HUES48 (cell line): ENCODE measurements around the gene C4BPB.

Experiments
- H3K27ac ChIP-seq: one replicate; pipeline ENCODE4 v1.7.0; 2013; ENCODE audit warnings: low read depth, low read length, inconsistent platforms
- H3K27me3 ChIP-seq: 2 replicates; pipeline ENCODE4 v1.6.1; 2013; ENCODE audit warnings: mild to moderate bottlenecking, low read length; ENCODE audit not compliant: control insufficient read depth, insufficient read depth
- H3K36me3 ChIP-seq: 2 replicates; pipeline ENCODE4 v1.6.1; 2013; ENCODE audit warnings: low read length; ENCODE audit not compliant: control insufficient read depth, insufficient read depth
- H3K4me1 ChIP-seq: 2 replicates; pipeline ENCODE4 v1.6.1; 2013; ENCODE audit warnings: mild to moderate bottlenecking, low read length; ENCODE audit not compliant: control insufficient read depth, insufficient read depth
- H3K4me3 ChIP-seq: 2 replicates; pipeline ENCODE4 v1.5.1; 2013; ENCODE audit warnings: mild to moderate bottlenecking, low read depth, low read length
- H3K9ac ChIP-seq: 2 replicates; pipeline ENCODE4 v1.6.1; 2013; ENCODE audit warnings: mild to moderate bottlenecking, low read depth, low read length, moderate library complexity
- H3K9me3 ChIP-seq: 2 replicates; pipeline ENCODE4 v1.6.1; 2013; ENCODE audit warnings: low read length; ENCODE audit not compliant: control insufficient read depth, insufficient read depth

Gene C4BPB

DNA sequence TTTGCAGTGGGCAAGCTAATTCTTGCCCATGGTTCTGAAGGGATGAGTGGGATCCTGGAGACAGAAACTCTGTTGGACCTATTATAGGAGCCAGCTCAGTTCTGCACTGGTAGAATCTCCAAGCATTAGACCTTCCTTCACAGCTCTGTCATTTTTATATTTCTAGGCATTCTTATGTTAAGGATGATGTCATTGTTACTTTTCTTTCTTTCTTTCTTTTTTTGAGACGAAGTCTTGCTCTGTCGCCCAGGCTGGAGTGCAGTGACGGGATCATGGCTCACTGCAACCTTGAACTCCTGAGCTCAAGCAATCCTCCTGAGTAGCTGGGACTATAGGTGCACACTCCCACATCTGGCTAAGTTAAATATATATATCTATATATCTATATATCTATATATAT, 28.1 kb upstream of the C4BPB start:
- Histone ChIP-seq H3K36me3 (peaks cover 42% of the 10 kb centered on the region), H3K9ac (no peak overlapping the region), H3K4me3 (no peak overlapping the region), H3K27ac (no peak overlapping the region), H3K27me3 (no peaks in the 10 kb centered on the region), H3K4me1 (no peaks in the 10 kb centered on the region), H3K9me3 (no peaks in the 10 kb centered on the region)

DNA sequence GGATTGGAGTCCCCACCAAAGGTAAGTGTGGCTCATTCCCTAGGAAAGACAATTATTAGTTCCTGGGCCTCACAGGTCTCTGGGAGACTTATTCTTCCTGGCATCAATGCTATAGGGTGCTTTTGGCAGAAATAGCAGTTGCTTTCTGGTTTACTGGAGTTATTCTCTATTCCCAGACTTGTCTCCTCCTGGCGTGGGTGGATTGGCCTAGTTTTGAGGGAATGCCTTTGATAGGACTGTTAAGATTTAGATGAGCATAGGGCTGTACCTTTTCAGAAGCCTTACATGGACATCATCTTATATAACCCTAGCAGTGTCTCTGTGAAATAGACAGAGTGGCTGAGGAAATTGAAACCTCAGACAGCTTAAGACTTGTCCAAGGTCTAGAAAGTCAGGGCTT, 26.6 kb upstream of the C4BPB start:
- H3K4me1 ChIP-seq, result no peaks in the 10 kb centered on the region
- no peaks in the 10 kb centered on the region for H3K9me3 ChIP-seq
- H3K4me3 ChIP-seq, result no peak overlapping the region
- no peak overlapping the region for H3K27ac ChIP-seq
- H3K27me3 ChIP-seq, result no peaks in the 10 kb centered on the region
- peaks cover 53% of the 10 kb centered on the region for H3K36me3 ChIP-seq
- H3K9ac ChIP-seq, result no peak overlapping the region

DNA sequence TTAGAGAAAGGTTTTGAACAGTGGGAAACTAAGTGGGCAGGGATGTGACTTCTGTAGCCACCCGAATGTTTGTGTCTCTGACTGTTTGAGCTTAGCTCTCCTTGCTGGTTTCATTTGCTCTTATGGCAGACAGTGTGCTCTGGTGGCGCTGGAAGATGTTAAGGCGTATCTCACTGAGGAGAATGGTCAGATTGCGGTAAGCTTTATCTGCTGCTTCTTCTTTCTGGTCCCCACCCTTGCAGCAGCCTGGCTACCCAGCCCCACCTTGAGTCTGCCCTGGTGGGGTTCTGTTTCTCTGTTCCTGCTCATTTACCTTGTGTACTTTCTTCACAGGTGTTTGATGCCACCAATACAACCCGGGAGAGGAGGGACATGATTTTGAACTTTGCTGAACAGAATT, 25.6 kb upstream of the C4BPB start:
- Histone ChIP-seq H3K9me3 (no peaks in the 10 kb centered on the region), H3K4me3 (no peak overlapping the region), H3K4me1 (no peaks in the 10 kb centered on the region), H3K9ac (no peak overlapping the region), H3K27me3 (no peaks in the 10 kb centered on the region), H3K27ac (no peak overlapping the region), H3K36me3 (peaks cover 63% of the 10 kb centered on the region)

DNA sequence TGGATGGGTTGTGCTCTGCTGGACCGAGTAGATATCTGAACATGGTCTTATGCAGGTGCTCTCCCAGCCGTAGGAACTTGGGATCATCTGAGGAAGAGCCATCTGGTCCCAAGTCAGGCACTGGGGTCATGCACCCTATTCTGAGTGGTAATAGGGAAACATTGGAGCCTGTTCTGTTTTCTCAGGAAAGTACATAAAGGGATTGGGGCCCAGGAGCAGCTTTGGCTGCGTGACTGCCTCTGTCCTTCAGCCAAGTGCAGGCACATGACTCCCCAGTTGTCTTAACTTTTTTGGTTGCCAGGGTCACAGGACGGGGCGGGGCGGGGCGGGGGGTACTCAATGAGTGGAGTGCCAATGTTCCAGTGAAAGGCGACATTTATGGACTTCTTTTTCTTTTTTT, 24.1 kb upstream of the C4BPB start:
- Histone ChIP-seq H3K9ac (no peak overlapping the region), H3K27me3 (no peaks in the 10 kb centered on the region), H3K9me3 (no peaks in the 10 kb centered on the region), H3K36me3 (peaks cover 75% of the 10 kb centered on the region), H3K4me3 (no peak overlapping the region), H3K27ac (no peak overlapping the region), H3K4me1 (no peaks in the 10 kb centered on the region)

DNA sequence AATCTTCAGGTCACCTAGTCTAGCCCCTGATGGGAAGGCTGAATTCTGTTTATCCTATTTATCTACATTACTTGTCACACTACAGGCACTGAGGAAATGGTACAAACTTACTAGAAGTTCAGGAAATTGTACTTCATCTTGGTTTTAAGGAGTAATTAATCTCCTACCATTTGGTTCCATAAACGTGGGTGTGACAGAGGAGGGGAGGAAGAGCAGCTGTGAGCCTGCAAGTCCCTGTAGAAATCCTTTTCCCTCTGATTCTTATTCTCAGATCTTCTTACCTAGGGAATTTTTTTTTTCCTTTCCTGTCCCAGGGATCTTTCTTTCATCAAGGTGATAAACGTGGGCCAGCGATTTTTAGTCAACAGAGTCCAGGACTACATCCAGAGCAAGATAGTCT, 21.5 kb upstream of the C4BPB start:
- no peak overlapping the region for H3K4me3 ChIP-seq
- no peak overlapping the region for H3K27ac ChIP-seq
- H3K4me1 ChIP-seq, result no peaks in the 10 kb centered on the region
- H3K9ac ChIP-seq, result no peak overlapping the region
- no peaks in the 10 kb centered on the region for H3K27me3 ChIP-seq
- peaks cover 89% of the 10 kb centered on the region for H3K36me3 ChIP-seq
- H3K9me3 ChIP-seq, result no peaks in the 10 kb centered on the region

DNA sequence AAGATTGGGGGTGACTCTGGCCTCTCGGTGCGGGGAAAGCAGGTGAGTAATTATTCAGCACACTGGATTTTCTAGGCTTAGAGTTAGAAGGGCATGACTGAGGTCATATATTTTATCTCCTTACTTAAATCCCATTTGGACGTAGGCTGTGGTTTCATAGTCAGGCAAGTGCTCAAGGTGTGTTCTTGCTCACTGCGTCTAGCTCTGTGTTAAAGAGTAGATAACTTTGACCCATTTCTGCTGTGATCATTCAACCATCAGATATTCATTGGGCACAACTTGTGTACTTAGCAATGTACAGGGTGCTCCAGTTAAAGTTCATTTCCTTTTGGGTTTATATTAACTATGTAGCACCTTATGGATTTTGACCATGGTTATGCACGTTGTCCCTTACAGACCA, 21.0 kb upstream of the C4BPB start:
- Histone ChIP-seq H3K4me3 (no peak overlapping the region), H3K9ac (no peak overlapping the region), H3K9me3 (no peaks in the 10 kb centered on the region), H3K36me3 (peaks cover 89% of the 10 kb centered on the region), H3K27me3 (no peaks in the 10 kb centered on the region), H3K4me1 (no peaks in the 10 kb centered on the region), H3K27ac (no peak overlapping the region)

DNA sequence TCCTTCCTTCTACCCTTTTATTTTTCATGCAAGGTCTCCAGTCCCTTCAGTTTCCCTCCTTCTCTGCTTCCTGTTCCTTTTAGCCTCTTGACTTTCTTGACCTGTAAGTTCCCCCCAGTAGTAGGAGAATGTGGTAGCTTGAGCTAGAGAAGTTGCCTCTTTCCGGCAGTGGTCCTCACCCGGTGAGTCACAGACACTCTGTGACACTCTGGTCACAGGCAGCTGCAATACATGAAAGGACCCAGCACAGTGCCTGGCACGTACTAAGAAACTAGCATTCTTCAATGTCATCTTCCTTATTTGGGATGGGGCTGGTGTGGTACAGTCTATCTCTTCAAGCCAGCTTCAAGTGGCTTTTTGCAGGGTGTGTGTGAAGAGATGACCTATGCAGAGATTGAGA, 19.6 kb upstream of the C4BPB start:
- no peaks in the 10 kb centered on the region for H3K27me3 ChIP-seq
- H3K9ac ChIP-seq, result no peak overlapping the region
- H3K4me1 ChIP-seq, result no peaks in the 10 kb centered on the region
- H3K36me3 ChIP-seq, result peaks cover 78% of the 10 kb centered on the region
- H3K9me3 ChIP-seq, result no peaks in the 10 kb centered on the region
- no peak overlapping the region for H3K4me3 ChIP-seq
- no peak overlapping the region for H3K27ac ChIP-seq

DNA sequence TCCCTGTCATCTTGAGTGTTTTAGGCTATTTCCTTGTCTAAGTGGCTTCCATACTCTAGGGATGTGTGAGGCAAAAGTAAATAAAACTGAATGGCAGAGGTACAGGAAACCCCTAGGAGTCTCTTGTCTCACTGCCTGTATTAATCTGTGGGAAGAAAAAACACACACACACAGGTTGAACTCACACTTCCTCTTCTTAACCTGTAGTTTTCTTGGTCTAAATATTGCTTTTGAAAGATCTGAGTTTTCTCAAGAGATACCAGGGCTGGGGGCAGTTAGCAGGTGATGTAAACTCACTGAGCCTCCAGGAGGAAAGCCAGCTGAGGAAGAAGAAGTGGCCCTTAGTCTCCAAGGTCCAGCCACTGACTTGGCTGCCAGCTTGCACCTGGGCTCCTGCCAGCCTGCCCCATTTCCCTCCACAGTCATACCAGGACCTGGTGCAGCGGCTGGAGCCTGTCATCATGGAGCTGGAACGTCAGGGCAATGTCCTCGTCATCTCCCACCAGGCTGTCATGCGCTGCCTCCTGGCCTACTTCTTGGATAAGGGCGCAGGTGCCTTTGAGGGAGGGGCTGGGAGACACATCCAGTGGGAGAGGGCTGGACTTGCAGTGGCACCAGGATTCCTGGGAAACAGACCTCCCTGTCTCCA, 18.7 kb upstream of the C4BPB start:
- H3K36me3 ChIP-seq, result peaks cover 70% of the 10 kb centered on the region
- no peak overlapping the region for H3K27ac ChIP-seq
- no peak overlapping the region for H3K4me3 ChIP-seq
- H3K9ac ChIP-seq, result no peak overlapping the region
- no peaks in the 10 kb centered on the region for H3K27me3 ChIP-seq
- no peaks in the 10 kb centered on the region for H3K4me1 ChIP-seq
- no peaks in the 10 kb centered on the region for H3K9me3 ChIP-seq

DNA sequence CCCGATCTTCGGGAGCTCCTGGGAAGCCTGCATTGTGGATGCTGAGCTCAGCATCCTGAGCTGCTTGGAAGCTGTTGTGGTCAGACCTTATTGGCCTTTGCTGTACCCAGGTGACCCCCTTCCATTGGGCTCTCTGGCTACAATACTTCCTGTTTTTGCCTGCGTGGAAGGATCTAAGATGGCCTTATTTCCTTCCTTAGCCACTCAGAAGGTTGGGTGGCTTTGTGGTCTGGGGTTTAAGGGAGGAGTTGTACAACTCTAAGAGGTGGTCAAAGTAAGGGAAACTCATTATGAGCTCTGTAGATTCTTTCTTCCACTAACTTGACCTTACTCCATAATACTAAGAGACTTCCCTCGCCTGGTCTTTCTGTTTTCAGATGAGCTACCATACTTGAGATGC, 17.8 kb upstream of the C4BPB start:
- no peak overlapping the region for H3K4me3 ChIP-seq
- H3K4me1 ChIP-seq, result no peaks in the 10 kb centered on the region
- no peaks in the 10 kb centered on the region for H3K27me3 ChIP-seq
- no peak overlapping the region for H3K9ac ChIP-seq
- H3K27ac ChIP-seq, result no peak overlapping the region
- H3K36me3 ChIP-seq, result peaks cover 63% of the 10 kb centered on the region
- no peaks in the 10 kb centered on the region for H3K9me3 ChIP-seq

DNA sequence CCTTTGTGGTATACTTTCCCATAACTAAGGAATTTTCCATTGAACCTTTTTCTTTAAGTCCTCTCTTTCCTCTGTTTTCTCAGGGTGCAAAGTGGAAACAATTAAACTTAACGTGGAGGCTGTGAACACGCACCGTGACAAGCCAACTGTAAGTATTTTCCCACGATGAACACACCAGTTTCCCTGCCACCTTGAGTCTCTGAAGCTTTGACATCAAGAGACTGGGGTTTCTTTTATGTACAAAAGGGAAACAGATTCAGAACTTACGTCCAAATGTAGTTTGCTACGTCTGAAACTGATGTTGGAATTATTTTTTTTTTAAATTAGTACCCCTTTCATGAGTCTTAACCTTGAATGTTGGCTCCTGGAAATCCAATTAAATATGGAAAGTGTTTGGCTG, 17.2 kb upstream of the C4BPB start:
- Histone ChIP-seq H3K4me3 (no peak overlapping the region), H3K9me3 (no peaks in the 10 kb centered on the region), H3K9ac (no peak overlapping the region), H3K27me3 (no peaks in the 10 kb centered on the region), H3K4me1 (no peaks in the 10 kb centered on the region), H3K36me3 (peaks cover 57% of the 10 kb centered on the region), H3K27ac (no peak overlapping the region)

DNA sequence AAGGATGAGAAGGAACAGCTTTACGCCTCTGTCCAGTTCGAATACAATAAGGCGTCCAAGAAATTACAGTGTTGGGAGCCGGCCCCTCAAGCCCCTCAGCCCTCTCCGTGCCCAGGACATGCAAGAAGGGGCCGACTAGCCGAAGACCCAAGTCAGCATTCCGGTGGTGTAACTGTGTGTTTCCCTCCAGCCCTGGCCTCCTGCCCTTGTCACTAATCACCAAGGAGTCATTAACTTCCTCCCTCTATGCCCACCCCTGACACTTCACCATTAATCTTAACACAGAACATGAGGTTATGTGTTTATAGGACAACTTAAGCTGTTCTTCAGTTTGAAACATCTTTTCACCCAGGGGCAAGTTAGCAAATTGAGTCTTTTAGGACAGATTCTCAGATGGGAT, 16.4 kb upstream of the C4BPB start:
- Histone ChIP-seq H3K4me1 (no peaks in the 10 kb centered on the region), H3K27ac (no peak overlapping the region), H3K9ac (no peak overlapping the region), H3K4me3 (no peak overlapping the region), H3K27me3 (no peaks in the 10 kb centered on the region), H3K9me3 (no peaks in the 10 kb centered on the region), H3K36me3 (peaks cover 52% of the 10 kb centered on the region)
